Left kidney (tissue), 2 donors: ENCODE measurements around the gene LMF2. TPM values are rescaled to one million over a fixed set of nuclear protein-coding genes. Genes with fewer than 3 reads are reported as not detected.

Experiments used
- DNase-seq: peaks from one replicate; pipeline ENCODE4 v3.0.0-alpha.2; 2013
- polyA plus RNA-seq: library from polyadenylated mRNA; unstranded; fragments of 120-200 nt; gene quantifications from one replicate; pipeline ENCODE4 v1.2.1, GENCODE V29; 2013; ENCODE audit not compliant: insufficient read length

Gene LMF2
- polyA plus RNA-seq, 1 donor: 36.1 TPM

DNA sequence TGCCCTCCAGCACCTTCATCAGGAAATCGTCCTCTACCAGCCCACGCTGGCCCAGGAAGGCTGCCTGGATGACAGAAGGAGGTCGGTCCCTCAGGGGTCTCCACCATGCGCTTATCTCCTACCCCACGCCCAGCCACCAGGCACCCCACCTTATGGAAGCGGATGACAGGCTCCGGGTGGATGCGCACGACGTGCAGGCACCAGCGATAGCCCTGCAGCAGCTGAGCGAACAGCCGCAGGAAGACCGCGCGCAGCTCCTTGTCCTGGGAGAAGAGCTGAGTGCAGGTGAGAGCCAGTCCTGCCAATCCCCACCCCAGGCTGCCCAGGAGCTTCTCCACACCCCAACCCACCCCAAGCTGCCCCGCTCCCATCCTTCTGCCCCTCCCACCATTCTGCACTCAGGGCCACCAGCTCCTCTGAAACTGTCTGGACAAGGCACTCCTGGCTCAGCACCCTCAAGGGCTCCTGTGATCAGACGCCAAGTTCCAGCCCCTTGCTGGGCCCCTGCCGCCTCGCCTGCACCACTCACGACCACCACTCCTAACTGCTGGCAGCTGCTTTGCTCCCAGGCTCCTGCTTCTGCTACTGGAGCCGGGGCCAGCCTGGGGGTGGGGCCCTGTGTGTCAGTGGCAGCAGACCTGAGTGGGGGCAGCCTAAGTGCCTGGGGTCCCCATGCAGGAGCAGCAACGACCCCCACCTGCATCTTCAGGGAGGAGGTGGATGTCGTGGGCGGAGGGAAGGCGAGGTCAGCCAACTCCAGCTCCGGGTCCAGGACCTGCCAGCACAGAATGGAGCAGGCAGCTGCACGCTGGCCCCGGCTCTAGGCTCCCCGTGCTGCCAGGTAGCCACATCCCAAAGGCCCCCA is 42.2 kb downstream of the LMF2 start:
- no peak for DNase-seq

DNA sequence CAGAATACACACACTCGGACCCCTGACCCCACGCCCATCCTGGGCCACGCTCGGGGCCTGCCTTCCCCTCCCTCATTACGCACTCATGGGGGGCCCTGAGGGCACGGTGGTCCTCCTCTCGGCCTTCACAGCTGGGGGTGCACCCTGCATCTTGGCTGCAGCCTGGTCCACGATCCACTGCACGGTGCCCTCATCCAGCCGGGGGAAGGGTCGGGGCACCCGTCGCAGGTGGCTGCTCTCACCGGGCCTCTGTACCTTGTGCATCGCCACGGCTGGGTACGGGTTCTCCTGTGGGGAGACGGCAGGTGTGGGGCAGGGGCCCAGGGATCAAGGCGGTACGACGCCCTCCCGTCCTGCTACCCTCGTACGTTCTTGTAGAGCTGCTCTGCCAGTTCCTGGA is 43.1 kb downstream of the LMF2 start:
- DNase-seq: no peak

DNA sequence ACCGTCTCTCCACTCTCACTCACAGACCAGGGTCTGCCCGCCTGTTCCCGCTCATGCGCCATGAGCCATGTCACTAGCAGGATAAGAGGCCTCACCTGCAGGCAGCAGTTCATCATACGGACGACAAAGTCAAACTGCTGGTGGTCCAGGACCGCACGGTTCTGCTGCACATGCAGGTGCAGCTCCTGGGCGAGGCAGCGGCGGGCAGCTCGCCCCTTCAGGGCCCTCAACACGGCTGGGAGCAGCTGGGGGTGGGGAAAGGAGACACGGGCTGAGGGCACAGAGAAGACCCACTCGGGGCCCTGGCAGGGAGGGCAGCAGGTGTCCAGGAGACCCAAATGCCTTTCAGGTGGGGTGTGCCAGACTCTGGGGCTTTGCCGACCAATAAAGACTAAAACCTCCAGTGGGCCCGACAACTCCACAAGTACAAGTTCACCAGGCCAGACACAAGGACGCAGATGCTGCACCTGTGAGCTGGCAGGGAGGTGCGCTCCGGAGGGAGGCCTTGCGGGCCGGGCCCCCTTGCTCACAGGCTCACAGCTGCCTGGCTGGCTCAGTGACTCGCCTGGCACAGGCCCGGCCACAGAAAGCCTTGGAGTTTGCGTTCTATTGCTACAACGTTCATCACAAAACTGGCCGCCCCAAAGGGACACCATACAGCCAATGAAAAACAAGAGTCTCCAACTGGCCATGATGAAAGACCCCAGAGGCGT is 44.2 kb downstream of the LMF2 start:
- DNase-seq: no peak

DNA sequence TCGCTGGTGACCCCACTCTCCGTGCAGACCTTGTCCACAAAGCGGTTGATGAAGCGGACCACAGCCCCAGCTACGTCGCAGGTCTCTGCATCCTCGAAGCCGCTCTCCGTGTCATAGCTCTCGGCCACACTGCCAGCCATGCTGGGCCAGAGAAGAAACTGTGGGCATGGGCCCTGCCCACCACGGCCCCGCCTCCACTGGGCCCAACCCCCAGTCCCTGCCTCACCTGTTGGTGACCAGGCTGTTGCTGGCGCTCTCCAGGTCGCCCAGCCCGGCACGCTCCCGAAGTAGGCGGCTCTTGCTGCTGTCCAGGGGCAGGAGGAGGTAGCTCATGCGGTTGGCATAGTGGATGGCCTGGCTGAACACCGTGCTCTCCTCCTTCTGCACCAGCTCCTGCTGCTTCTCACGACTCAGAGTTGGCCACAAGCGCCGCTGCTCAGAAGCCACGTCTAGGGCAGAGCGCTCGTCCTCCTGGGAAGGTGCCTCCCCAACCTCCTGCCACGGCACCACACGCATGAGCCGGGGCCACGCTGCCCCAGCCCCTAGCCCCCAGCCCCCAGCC is 45.4 kb downstream of the LMF2 start:
- DNase-seq: no peak

DNA sequence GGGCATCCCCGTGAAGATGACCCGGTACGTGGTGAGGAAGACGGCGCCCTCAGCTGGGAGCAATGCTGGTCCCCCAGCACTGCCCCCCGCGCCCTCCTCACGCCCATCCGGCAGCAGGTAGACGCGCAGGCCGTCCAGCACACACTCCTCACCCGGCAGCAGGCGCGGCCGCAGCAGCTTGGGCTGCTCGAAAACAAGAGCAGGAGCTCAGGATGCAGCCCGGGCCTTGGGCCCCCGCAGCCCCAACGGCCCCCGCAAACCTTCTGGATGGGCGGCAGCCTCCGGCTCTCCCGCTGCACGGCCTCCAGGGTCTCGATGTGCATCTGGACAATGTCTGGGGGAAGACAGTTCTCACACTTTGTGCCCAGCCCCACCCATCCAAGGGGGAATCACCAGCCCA is 46.0 kb downstream of the LMF2 start:
- DNase-seq: no peak

DNA sequence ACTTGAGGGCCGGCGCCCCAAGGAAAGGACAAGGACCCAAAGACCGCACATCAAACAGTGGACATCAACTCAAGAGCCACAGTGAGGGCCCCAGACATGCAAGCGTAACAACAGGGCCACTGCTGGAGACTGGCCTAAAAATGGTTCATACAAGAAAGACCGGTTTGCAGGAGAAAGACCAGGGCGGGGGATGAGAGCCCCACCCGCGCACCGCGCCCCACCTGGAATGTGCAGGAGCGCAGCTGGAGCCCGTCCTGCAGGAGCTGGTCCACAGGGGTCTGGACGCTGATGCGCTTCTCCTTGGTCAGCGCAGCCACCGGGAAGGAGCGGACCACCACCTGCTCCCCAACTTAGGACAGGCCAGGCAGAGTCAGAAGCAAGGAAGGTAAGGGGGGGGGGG is 46.6 kb downstream of the LMF2 start:
- DNase-seq: no peak

DNA sequence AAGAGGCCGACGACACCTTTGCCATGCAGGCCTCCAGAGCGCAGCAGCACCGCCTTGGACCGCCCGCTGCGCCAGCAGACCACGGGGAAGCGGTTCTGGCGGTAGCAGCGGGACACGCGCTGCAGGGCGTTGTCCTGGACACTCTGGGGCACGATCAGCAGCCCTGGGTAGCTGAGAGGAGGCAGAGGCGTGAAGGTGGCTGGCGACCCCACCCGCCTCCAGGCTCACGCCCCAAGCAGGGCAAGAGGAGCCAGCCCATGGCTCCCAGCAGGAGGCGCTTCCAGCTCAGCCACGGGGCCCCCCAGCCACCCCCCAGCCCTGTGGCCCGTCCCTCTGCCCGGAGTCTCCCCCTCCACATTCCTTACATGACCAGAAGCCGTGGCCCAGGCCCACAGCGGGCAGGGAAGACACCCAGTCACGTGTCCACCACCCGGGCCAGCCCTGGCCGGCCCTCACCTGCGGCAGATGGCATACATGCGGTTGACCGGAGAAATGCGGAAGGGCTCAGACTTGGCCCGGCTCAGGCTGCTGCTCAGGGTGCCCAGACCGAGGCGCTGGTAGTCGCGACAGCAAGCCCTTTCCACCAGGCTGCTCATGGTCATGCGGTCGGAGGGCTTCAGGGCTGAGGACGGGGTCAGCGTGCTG is 47.9 kb downstream of the LMF2 start:
- DNase-seq: no peak

DNA sequence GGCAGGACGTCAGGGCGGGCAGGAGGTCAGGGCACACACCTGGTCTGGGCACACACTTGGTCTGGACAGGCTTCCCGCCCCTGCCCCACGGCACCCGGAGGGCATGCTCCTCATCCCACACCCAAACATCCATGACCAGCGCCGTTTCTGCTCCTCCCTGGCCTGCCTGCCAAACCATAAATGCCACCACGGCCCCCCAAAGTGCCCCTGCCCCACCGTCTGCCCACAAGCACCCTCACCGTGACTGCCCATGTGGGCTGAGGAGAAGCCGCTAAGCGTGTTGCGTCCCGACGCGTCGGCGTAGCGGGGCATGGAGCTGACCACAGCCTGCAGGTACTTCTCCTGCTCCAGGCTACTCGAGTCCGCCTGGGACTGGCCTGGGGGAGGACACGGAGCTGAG is 48.5 kb downstream of the LMF2 start:
- no peak for DNase-seq

DNA sequence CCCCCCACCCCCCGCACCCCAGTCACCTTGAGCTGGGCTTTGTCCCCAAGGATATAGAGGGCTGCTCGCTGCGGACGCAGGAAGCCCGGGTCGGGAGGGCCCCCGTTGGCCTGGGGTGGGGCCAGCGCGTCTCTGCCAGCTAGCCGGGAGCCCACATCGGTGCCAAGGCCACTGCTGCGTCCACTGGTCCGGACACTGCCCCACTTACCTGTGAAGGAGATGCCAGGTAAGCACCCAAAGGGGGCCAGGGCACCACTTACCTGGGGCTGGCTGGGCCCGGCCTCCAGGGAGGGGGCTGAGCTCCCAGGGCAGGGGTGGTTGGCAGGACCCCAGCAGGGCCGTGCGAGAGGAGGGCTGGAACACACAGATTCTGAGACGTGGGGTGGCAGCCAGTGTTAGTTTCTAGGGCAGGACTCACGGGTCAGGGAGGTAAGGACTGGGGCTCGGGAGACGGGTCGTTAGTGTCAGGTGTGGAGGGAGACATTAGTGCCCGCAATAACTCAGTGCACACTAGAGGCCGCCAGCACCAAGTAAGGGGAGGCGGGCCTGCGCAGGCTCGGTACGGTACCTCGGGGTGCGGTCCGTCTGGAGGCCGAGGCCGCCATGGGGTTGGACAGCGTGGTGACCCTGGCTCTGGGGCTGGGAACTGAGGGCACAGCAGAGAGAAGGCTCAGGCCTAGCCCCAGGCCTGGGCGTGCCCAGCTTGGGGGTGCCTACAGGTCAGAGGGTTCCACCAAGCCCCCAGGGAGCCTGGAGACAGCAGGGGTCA is 50.9 kb downstream of the LMF2 start:
- DNase-seq: no peak

DNA sequence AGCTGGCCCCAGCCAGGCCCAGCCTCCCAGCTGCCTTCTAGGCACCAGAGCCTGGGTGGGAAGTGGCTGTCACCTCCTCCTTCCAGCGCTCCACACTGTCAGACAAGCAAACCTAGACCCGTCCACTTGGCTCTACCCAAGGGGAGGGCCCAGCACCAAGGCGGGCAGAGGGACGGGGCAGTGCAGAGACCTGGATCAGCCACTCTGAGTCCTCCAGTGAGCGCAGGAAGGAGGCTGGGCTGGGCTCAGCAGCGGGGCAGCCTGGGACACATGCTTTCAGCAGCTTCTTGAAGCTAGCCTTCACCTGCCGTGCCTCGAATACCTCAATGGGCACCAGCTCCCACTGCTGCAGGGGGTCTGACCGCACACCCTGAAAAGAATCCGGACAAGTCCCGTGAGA is 51.5 kb downstream of the LMF2 start:
- no peak for DNase-seq

DNA sequence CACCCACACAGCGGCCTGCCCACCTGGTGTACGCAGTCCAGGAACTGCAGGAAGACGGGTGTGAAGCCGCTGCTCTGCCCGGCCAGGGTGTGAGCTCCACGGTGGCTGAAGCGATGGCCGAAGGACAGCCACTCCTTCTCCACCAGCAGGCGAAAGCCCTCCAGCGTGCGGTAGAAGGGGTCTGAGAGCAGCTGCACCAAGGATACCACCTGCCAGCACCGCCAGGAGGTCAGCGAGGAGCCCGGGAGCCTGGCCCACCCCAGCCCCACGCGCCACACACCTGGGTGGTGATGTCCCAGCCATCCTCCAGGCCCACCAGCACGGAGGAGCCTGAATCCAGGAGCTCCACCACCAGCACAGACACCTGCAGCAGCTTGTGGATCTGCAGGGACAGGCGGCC is 52.3 kb downstream of the LMF2 start:
- no peak for DNase-seq

DNA sequence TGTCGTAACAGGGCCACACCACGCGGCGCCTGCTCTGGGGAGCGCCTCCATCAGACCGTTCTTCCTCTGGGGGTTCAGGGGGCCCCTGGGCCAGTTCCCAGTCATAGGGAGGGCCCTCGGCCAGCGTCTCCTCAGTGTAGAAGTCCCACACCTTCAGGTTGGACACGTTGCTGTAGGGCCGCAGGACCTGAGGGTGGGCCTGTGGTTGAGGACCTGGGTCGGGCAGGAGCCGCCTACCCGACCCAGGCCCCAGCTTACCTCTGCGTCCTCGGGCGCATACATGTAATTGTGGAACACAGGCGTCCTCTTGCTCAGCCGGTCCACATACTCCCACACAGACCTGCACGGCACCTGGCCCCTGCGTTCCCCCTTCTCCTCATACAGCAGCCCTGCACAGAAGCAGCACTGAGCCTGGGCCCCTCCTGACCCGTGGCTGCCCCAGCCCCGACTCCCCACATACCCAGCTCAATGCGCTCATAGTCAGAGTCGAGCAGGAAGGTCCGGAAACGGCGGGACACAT is 52.9 kb downstream of the LMF2 start:
- DNase-seq: no peak

Other genes starting within 250 kb of the LMF2 start
- gene MAPK12, start 246.0 kb downstream of the LMF2 start, polyA plus RNA-seq: 10.5 TPM
- gene MAPK11, start 237.3 kb downstream of the LMF2 start, polyA plus RNA-seq: 7.1 TPM
- gene PLXNB2, start 200.1 kb downstream of the LMF2 start, polyA plus RNA-seq: 191 TPM
- 13.9 TPM for gene DENND6B, start 180.7 kb downstream of the LMF2 start, polyA plus RNA-seq
- 43.0 TPM for gene PPP6R2, start 164.4 kb downstream of the LMF2 start, polyA plus RNA-seq
- 30.6 TPM for gene SBF1, start 32.7 kb downstream of the LMF2 start, polyA plus RNA-seq
- 4.8 TPM for gene ADM2, start 26.2 kb downstream of the LMF2 start, polyA plus RNA-seq
- gene MIOX, start 20.8 kb downstream of the LMF2 start, polyA plus RNA-seq: 6.1 TPM
- gene NCAPH2, start 522 bp upstream of the LMF2 start, polyA plus RNA-seq: 44.1 TPM
- gene SCO2, start 17.9 kb upstream of the LMF2 start, polyA plus RNA-seq: 1.5 TPM
- 1.0 TPM for gene TYMP, start 22.3 kb upstream of the LMF2 start, polyA plus RNA-seq
- gene KLHDC7B, start 38.2 kb upstream of the LMF2 start, polyA plus RNA-seq: 0.10 TPM
- gene SYCE3, start 55.2 kb upstream of the LMF2 start, polyA plus RNA-seq: not detected
- 15.9 TPM for gene CPT1B, start 70.7 kb upstream of the LMF2 start, polyA plus RNA-seq
- gene CHKB, start 75.1 kb upstream of the LMF2 start, polyA plus RNA-seq: 112 TPM
- gene MAPK8IP2, start 93.1 kb upstream of the LMF2 start, polyA plus RNA-seq: 0.83 TPM
- gene ARSA, start 120.5 kb upstream of the LMF2 start, polyA plus RNA-seq: 15.2 TPM
- 13.6 TPM for gene SHANK3, start 165.1 kb upstream of the LMF2 start, polyA plus RNA-seq
- 0.38 TPM for gene ACR, start 230.5 kb upstream of the LMF2 start, polyA plus RNA-seq